Heart left ventricle (tissue), 13 donors: ENCODE measurements around the gene TNPO2.

Experiments
- CTCF ChIP-seq, 12 donors: fragments of 200-600 bp; sonication (generic) in 4 of 12; IDR thresholded peaks; one replicate each; pipeline versions ENCODE4 v1.5.0 to v1.8.0; 2018 to 2022; ENCODE audit warnings: antibody characterized with exemption in 12 of 12, mild to moderate bottlenecking in 5 of 12
- POLR2A ChIP-seq, 2 donors: fragments of 450-650 bp; IDR thresholded peaks; one replicate each; pipeline ENCODE4 v1.6.1; 2017; ENCODE audit warnings: antibody characterized with exemption in 2 of 2, mild to moderate bottlenecking in 2 of 2, moderate library complexity in 2 of 2
- donor health status: ischemic (EF 13 %, LVEDD 7.1; RV severe dilation, severe dysfunction).
- donor health status: DM: no; HTN: yes; CAD: no.
- donor health status: DM: no; HTN: no; CAD: no.
- donor health status: ischemic (EF 25% LVEDD 6.9; RV normal size, moderate dysfunction).
- donor health status: ischemic (EF 25% LVEDD 5.7; RV mildly dilated, moderate dysfunction).
- donor health status: ischemic (EF 35%, LVEDD 5.7; RV mildly dilated, moderate dysfunction).
- donor health status: nonischemic (EF 11% LVEDD 7.7; RV severe dilation, severe dysfunction).
- donor health status: DM: yes; HTN: yes; CAD: no.
- donor health status: PGD.
- donor health status: ischemic (EF 29% LVEDD 5.4; RV normal size, mild dysfunction).
- donor health status: nonischemic (EF 23%, LVEDD 6.1; RV moderate dilation, normal function).

- TF ChIP-seq CTCF (IDR thresholded peaks at IDR 0.05) (peak in 1 of 12 donors; percentile 20), POLR2A (IDR thresholded peaks at IDR 0.05) (peak in 1 of 2 donors; percentile 27)
These were observed 42.4 kb downstream of the TNPO2 start, which contains the start of gene DHPS for GRCh38 chr19:12681074-12681987.
